Lower lobe of right lung (tissue), 2 donors: ENCODE data around the gene DGLUCY. TPM values are rescaled to one million over a fixed set of nuclear protein-coding genes. Genes with fewer than 3 reads are reported as not detected.
"Not testable (repeated sequence)": the region's sequence is repeated elsewhere in the genome, so short reads cannot be mapped to it uniquely, and the experiment has no call there.

Source experiments
- ATAC-seq, 2 donors: fragments of 200-7000 bp; cut with Tn5 transposase; one replicate each; pipeline ENCODE4 v1.9.1; 2020 to 2022; ENCODE audit warnings: mild to moderate bottlenecking in 2 of 2, moderate library complexity in 2 of 2
- DNase-seq: peaks from one replicate; pipeline ENCODE4 v3.0.0-alpha.2; 2020
- H3K27ac ChIP-seq: fragments of 200-600 bp; one replicate; pipeline ENCODE4 v1.8.0; 2022
- H3K27me3 ChIP-seq: fragments of 200-600 bp; one replicate; pipeline ENCODE4 v1.8.0; 2022; ENCODE audit warnings: low read depth
- H3K36me3 ChIP-seq: fragments of 200-600 bp; one replicate; pipeline ENCODE4 v1.8.0; 2022; ENCODE audit warnings: mild to moderate bottlenecking
- H3K4me1 ChIP-seq: fragments of 200-600 bp; one replicate; pipeline ENCODE4 v1.8.0; 2022
- H3K4me3 ChIP-seq: fragments of 200-600 bp; one replicate; pipeline ENCODE4 v1.8.0; 2022; ENCODE audit warnings: mild to moderate bottlenecking
- H3K9me3 ChIP-seq: fragments of 200-600 bp; one replicate; pipeline ENCODE4 v1.8.0; 2022
- CTCF ChIP-seq: fragments of 200-600 bp; IDR thresholded peaks from one replicate; pipeline ENCODE4 v1.8.0; 2022; ENCODE audit warnings: antibody characterized with exemption, mild to moderate bottlenecking
- intact Hi-C: fragments of 100-400 bp; cut with DNase I; formaldehyde crosslinking; loops from one replicate; pipeline ENCODE4 v1.11.0; 2022
- total RNA-seq: library from RNA; stranded (reverse); fragmentation: NEBNext Ultra II Directional; extraction: Animal tissue kit (Norgen Biotek cat#: 25700); gene quantifications from one replicate; pipeline ENCODE4 v1.2.1, GENCODE V29; 2021
- donor health status: DM: no; HTN: yes; CAD: no; lungs with severe emphysema.

DGLUCY gene
- total RNA-seq, 1 donor from 2014 or later: 102 TPM

GRCh38 chr14:91152499-91152898 lies 38.6 kb downstream of the DGLUCY start:
- TF ChIP-seq CTCF: no peak
- Histone ChIP-seq H3K9me3 (no peaks in the 10 kb centered on the region), H3K27ac (no peak overlapping the region), H3K4me3 (no peak overlapping the region), H3K4me1 (peaks cover 37% of the 10 kb centered on the region), H3K27me3 (no peaks in the 10 kb centered on the region), H3K36me3 (peaks cover 26% of the 10 kb centered on the region)
- intact Hi-C loops: no loop called here
- ATAC-seq (no peak), DNase-seq (no peak)

- H3K36me3 ChIP-seq: peaks cover 27% of the 10 kb centered on the region
- intact Hi-C loops: no loop called here
- no peak overlapping the region for H3K27ac ChIP-seq
- H3K9me3 ChIP-seq: no peaks in the 10 kb centered on the region
- H3K27me3 ChIP-seq: no peaks in the 10 kb centered on the region
- DNase-seq: no peak
- ATAC-seq: no peak
- H3K4me1 ChIP-seq: peaks cover 43% of the 10 kb centered on the region
- no peak for TF ChIP-seq CTCF
- H3K4me3 ChIP-seq: no peak overlapping the region
Measured at GRCh38 chr14:91153360-91153759, 39.5 kb downstream of the DGLUCY start.

- peaks cover 39% of the 10 kb centered on the region for H3K36me3 ChIP-seq
- no peak for DNase-seq
- H3K4me1 ChIP-seq: peaks cover 35% of the 10 kb centered on the region
- peak; percentile 20 to 57 for ATAC-seq
- H3K9me3 ChIP-seq: no peaks in the 10 kb centered on the region
- H3K4me3 ChIP-seq: no peak overlapping the region
- no peaks in the 10 kb centered on the region for H3K27me3 ChIP-seq
- intact Hi-C loops: no loop called here
- H3K27ac ChIP-seq: peak overlapping the region; percentile 24
- no peak for TF ChIP-seq CTCF
Measured at GRCh38 chr14:91154851-91155625, 41.2 kb downstream of the DGLUCY start.

GRCh38 chr14:91155626-91156089 lies 41.8 kb downstream of the DGLUCY start:
- no peak for ATAC-seq
- H3K27me3 ChIP-seq: no peaks in the 10 kb centered on the region
- peaks cover 31% of the 10 kb centered on the region for H3K4me1 ChIP-seq
- no peak overlapping the region for H3K4me3 ChIP-seq
- no peaks in the 10 kb centered on the region for H3K9me3 ChIP-seq
- DNase-seq: no peak
- peaks cover 45% of the 10 kb centered on the region for H3K36me3 ChIP-seq
- TF ChIP-seq CTCF: no peak
- intact Hi-C loops: no loop called here
- no peak overlapping the region for H3K27ac ChIP-seq

- H3K4me3 ChIP-seq, DNase-seq, intact Hi-C loops, H3K9me3 ChIP-seq, H3K27me3 ChIP-seq: not testable (repeated sequence)
- H3K4me1 ChIP-seq: peaks cover 31% of the 10 kb centered on the region
- peak; percentile 49 to 58 for ATAC-seq
- peaks cover 50% of the 10 kb centered on the region for H3K36me3 ChIP-seq
- H3K27ac ChIP-seq: peak overlapping the region; percentile 4
Measured at GRCh38 chr14:91156142-91156666, 42.3 kb downstream of the DGLUCY start.

- intact Hi-C loops: not testable (repeated sequence)
Measured at GRCh38 chr14:91156877-91157276, 43.0 kb downstream of the DGLUCY start.

More at GRCh38 chr14:91156877-91157276, 43.0 kb downstream of the DGLUCY start:
- Histone ChIP-seq H3K4me1 (peaks cover 31% of the 10 kb centered on the region), H3K36me3 (peaks cover 57% of the 10 kb centered on the region), H3K27ac (peak overlapping the region; percentile 4)
- not testable (repeated sequence) for H3K4me3 ChIP-seq, ATAC-seq, H3K9me3 ChIP-seq, H3K27me3 ChIP-seq, DNase-seq
